Activated naive CD4-positive, alpha-beta T cell treated with anti-CD3 and anti-CD28 coated beads, Interleukin-2, amount 50 U/mL, for 16 hours (primary cell): ENCODE results near the gene TENT4A.

ENCODE experiments used
- DNase-seq: peaks from one replicate; pipeline ENCODE4 v3.0.0-alpha.2; 2020

TENT4A gene

DNA sequence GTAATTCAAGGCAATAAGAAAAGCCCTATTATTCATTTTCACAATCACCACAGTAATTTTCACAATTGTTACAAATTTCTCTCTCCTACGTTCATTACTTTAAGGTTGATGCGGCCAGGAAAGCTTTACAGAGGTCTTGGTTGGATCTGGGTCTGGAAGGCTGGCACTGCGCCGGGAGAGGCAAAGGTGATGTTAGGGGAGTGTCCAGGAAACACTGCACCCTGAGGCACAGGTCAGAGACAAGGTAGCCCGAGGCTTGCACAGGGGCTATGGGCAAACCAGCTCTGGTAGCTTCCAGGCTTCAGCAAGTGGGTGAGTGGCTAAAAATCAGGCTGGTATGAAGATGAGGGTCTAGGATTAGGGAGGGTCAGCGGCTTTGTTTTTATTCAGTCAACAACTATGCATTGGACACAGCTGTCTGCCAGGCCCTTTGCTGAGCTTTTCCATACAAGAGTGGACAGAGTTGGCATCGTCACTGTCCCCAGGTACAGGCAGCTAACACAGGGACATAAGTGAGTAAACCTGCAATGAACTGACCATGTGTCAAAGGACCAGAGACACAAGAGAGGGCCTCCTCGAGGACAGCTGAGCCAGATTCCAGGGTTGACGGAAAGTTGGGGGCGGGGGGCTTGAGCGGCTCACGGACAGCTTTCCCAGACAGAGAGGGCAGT, 12.4 kb upstream of the TENT4A start:
- DNase-seq: no peak

- no peak for DNase-seq
Observed at GRCh38 chr5:6701491-6701890, 11.7 kb upstream of the TENT4A start.

DNA sequence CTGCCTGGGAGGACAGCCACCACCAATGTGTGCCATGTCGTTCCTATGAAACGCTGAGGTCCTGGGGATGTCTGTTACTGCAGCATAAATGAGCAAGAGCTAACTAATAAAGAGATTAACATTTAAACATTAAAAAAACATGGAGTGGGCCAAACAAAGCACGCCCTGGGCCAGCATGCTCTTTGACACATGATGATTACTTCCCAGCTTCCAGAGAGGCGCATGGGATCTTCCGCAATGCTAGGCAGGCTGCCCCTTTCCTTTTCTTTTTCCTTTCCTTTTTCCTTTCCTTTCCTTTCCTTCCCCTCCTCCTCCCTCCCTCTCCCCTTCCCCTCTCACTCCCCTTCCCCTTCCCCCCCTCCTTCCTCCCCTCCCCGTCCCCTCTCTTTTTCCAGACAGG, 10.6 kb upstream of the TENT4A start:
- no peak for DNase-seq

DNA sequence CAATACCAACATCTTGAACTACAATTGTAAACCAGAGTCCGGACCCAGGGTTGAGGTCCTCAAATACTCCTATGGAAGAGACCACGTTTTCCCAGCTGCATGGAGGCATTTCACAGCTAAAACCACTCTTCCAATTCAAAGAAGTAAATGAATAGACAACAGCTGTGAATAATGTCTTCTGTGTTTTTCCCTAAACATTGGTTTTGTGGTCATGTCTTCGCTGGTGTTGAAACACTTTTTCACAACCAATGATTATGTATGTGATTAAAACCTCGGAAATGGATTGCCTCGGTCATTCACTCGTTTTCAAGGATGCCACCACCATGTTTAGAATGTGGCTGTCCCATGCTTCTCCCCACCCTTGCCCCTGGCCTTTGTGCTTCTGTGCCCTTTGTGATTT, 9.4 kb upstream of the TENT4A start:
- DNase-seq: no peak

- DNase-seq: no peak
Observed at GRCh38 chr5:6704361-6704851, 8.8 kb upstream of the TENT4A start.

GRCh38 chr5:6705088-6705487, 8.1 kb upstream of the TENT4A start:
- DNase-seq: no peak

DNA sequence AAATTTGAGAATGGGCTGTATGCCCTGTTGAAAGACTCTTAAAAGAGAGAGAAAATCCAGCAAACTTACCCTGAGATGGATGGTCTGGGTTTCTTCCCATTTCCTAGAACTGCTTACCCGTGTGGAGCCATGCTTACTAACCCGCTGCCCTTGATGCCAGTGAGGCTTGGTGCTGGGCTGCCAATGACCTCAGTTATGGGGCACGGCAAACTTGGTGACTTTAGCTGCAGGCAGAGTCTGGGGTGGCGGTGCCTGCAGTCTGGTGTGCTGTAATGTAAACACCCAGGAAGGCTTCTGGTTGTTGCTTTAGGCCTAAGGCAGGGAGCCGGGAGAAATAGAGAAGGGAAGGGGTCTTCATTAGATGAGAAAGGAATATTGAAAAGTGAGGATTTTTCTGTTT, 7.3 kb upstream of the TENT4A start:
- no peak for DNase-seq

DNA sequence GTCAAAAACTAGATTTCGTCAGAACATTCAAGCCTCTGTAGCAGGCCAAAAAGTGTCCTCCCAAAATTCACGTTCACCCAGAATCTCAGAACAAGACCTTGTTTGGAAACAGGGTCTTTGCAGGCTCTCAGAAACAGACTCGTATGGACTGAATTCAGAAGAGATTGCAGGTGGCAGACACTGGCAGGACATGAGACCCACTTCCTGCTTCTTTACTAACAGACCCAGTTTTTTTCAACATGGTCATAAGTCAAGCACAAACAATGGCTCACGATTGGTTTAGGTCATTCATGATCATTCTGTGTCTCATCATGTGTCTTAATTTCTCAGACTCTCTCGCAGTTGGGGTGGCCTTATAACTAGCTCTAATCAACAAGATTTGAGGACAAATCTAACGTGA, 5.4 kb upstream of the TENT4A start:
- no peak for DNase-seq

DNA sequence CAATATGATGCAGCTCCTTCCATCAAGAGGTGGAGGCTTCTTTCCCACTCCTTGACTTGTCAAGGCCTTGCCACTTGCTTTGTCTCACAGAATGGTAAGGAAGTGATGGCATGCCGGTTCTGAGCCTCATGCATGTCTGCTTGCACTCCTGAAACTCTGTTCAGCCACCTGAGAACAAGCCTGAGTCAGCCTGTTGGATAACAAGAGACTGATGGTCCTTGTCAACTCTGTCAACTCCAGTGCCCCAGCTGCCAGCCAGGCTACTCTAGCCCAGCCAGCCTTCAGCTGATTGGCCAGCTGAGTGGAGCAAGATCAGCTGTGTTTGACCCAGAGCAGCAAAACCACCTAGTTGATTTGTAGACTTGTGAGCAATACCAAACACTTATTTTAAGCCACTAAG, 4.4 kb upstream of the TENT4A start:
- no peak for DNase-seq

- DNase-seq: no peak
Observed at GRCh38 chr5:6710070-6710469, 3.2 kb upstream of the TENT4A start.

- no peak for DNase-seq
Observed at GRCh38 chr5:6710551-6711318, 2.5 kb upstream of the TENT4A start.

- DNase-seq: no peak
Observed at GRCh38 chr5:6711409-6712141, 1.7 kb upstream of the TENT4A start.

DNA sequence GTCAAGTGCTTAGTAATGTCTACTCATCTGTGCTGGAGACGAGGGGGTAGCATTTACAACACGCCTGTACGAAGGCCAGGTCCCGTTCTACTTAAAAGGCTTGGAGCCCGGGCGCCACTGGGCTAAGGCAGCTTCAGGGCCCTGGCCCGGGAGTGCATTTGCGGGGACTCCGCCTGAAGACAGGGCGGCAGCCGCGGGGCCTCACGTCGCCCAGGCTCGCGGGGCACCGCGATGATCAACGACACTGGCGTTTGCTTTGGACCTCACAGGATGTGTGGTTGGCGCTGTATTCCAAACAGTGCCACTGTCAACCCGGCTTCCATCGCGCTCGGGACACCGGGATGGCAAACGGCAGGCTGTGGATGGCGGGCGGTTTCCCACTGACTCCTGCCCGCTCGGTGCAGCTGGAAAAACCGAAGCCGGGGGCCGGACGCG, 1.1 kb upstream of the TENT4A start:
- peak; percentile 50 for DNase-seq

- DNase-seq: peak; percentile 98
Observed at GRCh38 chr5:6712577-6713273, 507 bp upstream of the TENT4A start.

DNA sequence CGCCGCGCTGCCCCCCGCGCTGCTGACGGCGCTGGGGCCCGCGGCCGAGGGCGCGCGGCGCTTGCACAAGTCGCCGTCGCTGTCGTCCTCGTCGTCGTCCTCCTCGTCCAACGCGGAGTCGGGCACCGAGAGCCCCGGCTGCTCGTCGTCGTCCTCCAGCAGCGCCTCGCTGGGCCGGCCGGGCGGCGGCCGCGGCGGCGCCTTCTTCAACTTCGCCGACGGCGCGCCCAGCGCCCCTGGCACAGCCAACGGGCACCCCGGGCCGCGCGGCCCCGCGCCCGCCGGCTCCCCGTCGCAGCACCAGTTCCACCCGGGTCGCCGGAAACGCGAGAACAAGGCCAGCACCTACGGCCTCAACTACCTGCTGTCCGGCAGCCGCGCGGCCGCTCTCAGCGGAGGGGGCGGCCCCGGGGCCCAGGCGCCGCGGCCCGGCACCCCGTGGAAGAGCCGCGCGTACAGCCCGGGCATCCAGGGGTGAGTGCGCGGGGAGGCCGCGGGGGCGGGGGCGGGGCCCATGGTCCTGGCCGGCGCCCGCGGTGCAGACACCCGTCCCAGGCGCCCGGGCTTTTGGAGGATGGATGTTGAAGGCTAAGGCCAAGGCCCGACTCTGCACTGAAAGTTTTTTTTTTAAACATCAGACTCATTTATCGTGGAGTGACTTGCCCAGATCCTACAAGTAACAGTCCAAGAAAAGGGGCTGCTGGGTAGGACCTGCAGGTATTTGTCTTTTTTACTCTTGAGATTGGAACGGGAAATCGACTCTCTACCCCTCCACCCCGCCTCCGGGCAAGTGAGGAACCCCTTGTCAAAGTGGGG, 1.2 kb downstream of the TENT4A start:
- DNase-seq: peak; percentile 21

GRCh38 chr5:6715271-6715670, 2.0 kb downstream of the TENT4A start:
- DNase-seq: no peak

GRCh38 chr5:6715758-6716628, 2.8 kb downstream of the TENT4A start:
- DNase-seq: no peak

- no peak for DNase-seq
Observed at GRCh38 chr5:6716629-6717149, 3.5 kb downstream of the TENT4A start.

- no peak for DNase-seq
Observed at GRCh38 chr5:6717247-6717646, 4.0 kb downstream of the TENT4A start.

- DNase-seq: no peak
Observed at GRCh38 chr5:6717687-6718086, 4.5 kb downstream of the TENT4A start.

DNA sequence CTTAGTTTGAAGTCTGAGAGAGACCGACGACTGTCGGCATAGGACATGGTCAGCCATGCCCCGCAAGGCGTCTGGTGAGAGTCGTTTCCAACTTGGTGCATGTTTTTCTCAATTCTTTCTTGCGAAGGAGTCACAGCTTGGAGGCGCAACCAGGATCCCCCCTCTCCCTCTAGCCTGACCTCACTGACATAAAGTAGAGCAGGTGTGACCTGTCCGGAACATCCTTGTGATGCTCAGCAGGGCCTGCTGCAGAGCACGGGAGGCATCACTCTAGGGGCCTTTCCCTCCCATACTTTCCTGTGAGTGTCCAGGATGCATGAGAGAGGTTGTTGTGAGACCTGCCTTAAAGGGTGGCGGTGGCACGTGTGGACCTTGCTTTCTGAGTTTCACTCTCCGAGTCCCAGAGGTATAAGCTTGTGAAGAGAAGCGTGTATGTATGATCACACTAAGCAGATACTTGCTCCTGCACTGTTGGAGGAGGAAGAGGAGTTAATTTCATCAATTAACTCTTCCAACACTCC, 5.0 kb downstream of the TENT4A start:
- no peak for DNase-seq
